CD4-positive, alpha-beta T cell treated with Interleukin-6 at 100 ng/mL for 8 hours (primary cell): ENCODE data around the gene GPR39.

ENCODE experiments used
- DNase-seq: peaks from one replicate; pipeline ENCODE4 v3.0.0-alpha.2; 2020; ENCODE audit warnings: mixed read lengths, low spot score

GPR39 gene

GRCh38 chr2:132605236-132606180 lies 188.9 kb downstream of the GPR39 start:
- no peak for DNase-seq

- no peak for DNase-seq
These were observed 190.0 kb downstream of the GPR39 start for GRCh38 chr2:132606649-132607048.

- no peak for DNase-seq
These were observed 191.0 kb downstream of the GPR39 start for GRCh38 chr2:132607426-132608090.

GRCh38 chr2:132608311-132608710 lies 191.7 kb downstream of the GPR39 start:
- DNase-seq = no peak

- no peak for DNase-seq
These were observed 192.7 kb downstream of the GPR39 start for GRCh38 chr2:132609101-132609890.

GRCh38 chr2:132611719-132612118 lies 195.1 kb downstream of the GPR39 start:
- DNase-seq = no peak

- DNase-seq = no peak
These were observed 198.9 kb downstream of the GPR39 start for GRCh38 chr2:132615329-132616085.

GRCh38 chr2:132617989-132618388 lies 201.4 kb downstream of the GPR39 start:
- DNase-seq = no peak

- DNase-seq = no peak
These were observed 202.1 kb downstream of the GPR39 start for GRCh38 chr2:132618734-132619133.

GRCh38 chr2:132620115-132620514 lies 203.5 kb downstream of the GPR39 start:
- DNase-seq = no peak

GRCh38 chr2:132621131-132621875 lies 204.7 kb downstream of the GPR39 start:
- no peak for DNase-seq

GRCh38 chr2:132623096-132623839 lies 206.7 kb downstream of the GPR39 start:
- DNase-seq = no peak

GRCh38 chr2:132627536-132627935 lies 210.9 kb downstream of the GPR39 start:
- no peak for DNase-seq

GRCh38 chr2:132632000-132632649 lies 215.5 kb downstream of the GPR39 start:
- no peak for DNase-seq

- no peak for DNase-seq
These were observed 217.0 kb downstream of the GPR39 start for GRCh38 chr2:132633635-132634034.

- no peak for DNase-seq
These were observed 219.7 kb downstream of the GPR39 start for GRCh38 chr2:132636346-132636745.

GRCh38 chr2:132638313-132639040 lies 221.9 kb downstream of the GPR39 start:
- no peak for DNase-seq

GRCh38 chr2:132640116-132640515 lies 223.5 kb downstream of the GPR39 start:
- no peak for DNase-seq

- no peak for DNase-seq
These were observed 225.2 kb downstream of the GPR39 start for GRCh38 chr2:132641819-132642218.
